GM21737 (cell line): ENCODE measurements around the gene DDX4.

Source experiments
- ATAC-seq: cut with Tn5 transposase; IDR thresholded peaks from one replicate; pipeline ENCODE4 v1.9.1; 2021; ENCODE audit warnings: mild to moderate bottlenecking, moderate library complexity; ENCODE audit not compliant: unreplicated experiment

The DDX4 gene

GRCh38 chr5:55820488-55820887, 82.6 kb downstream of the DDX4 start:
- no peak for ATAC-seq

GRCh38 chr5:55821731-55822512, 84.1 kb downstream of the DDX4 start:
- ATAC-seq, result no peak

- no peak for ATAC-seq
Observed at GRCh38 chr5:55823151-55823796, 85.4 kb downstream of the DDX4 start.

- ATAC-seq, result no peak
Observed at GRCh38 chr5:55829956-55830355, 92.1 kb downstream of the DDX4 start.

GRCh38 chr5:55832446-55832845, 94.6 kb downstream of the DDX4 start:
- ATAC-seq, result no peak

GRCh38 chr5:55836191-55836590, 98.3 kb downstream of the DDX4 start:
- no peak for ATAC-seq

- no peak for ATAC-seq
Observed at GRCh38 chr5:55841976-55842375, 104.1 kb downstream of the DDX4 start.

- ATAC-seq, result no peak
Observed at GRCh38 chr5:55847837-55848236, 110.0 kb downstream of the DDX4 start.

- ATAC-seq, result no peak
Observed at GRCh38 chr5:55848783-55849182, 110.9 kb downstream of the DDX4 start.

- ATAC-seq, result no peak
Observed at GRCh38 chr5:55850839-55851674, 113.2 kb downstream of the DDX4 start, which contains the start of gene IL31RA. IL31RA (plus strand) TSS chr5:55851357; CDS start chr5:55851571, 214 bp downstream.

- no peak for ATAC-seq
Observed at GRCh38 chr5:55851675-55851979, 113.8 kb downstream of the DDX4 start.

- no peak for ATAC-seq
Observed at GRCh38 chr5:55852503-55852902, 114.6 kb downstream of the DDX4 start.

- ATAC-seq, result no peak
Observed at GRCh38 chr5:55853041-55853670, 115.3 kb downstream of the DDX4 start.

GRCh38 chr5:55853818-55854217, 116.0 kb downstream of the DDX4 start:
- no peak for ATAC-seq

GRCh38 chr5:55855509-55855908, 117.6 kb downstream of the DDX4 start:
- ATAC-seq, result no peak

GRCh38 chr5:55856516-55857246, 118.8 kb downstream of the DDX4 start:
- ATAC-seq, result no peak

GRCh38 chr5:55857247-55857640, 119.4 kb downstream of the DDX4 start:
- no peak for ATAC-seq

GRCh38 chr5:55858104-55858503, 120.2 kb downstream of the DDX4 start:
- ATAC-seq, result no peak

- ATAC-seq, result no peak
Observed at GRCh38 chr5:55860288-55860687, 122.4 kb downstream of the DDX4 start.

- ATAC-seq, result no peak
Observed at GRCh38 chr5:55860709-55861108, 122.8 kb downstream of the DDX4 start.
